Pancreas (tissue), 10 donors: ENCODE measurements around the gene ADGRG3. TPM values are rescaled to one million over a fixed set of nuclear protein-coding genes. Genes with fewer than 3 reads are reported as not detected.

Experiments
- ATAC-seq, 4 donors: fragments of 200-7000 bp; cut with Tn5 transposase; one replicate each; pipeline versions ENCODE4 v1.8.0 to v1.9.1; 2020; ENCODE audit warnings: mild to moderate bottlenecking in 4 of 4, moderate library complexity in 4 of 4
- DNase-seq, 6 donors: peaks; one replicate each; pipeline ENCODE4 v3.0.0-alpha.2; 2020
- FAIRE-seq: peaks from 2 replicates; lab custom pipeline; 2012; peaks lifted over from hg19 to GRCh38; lab: Jason Lieb, UNC
- H3K27ac ChIP-seq, 4 donors: fragments of 200-600 bp; sonication (generic); 1 replicate in 3 of 4; 2 replicates in 1 of 4; pipeline versions ENCODE4 v1.5.0 to v1.8.0; 2020
- H3K27me3 ChIP-seq, 4 donors: fragments of 200-600 bp; one replicate each; pipeline ENCODE4 v1.8.0; 2021
- H3K36me3 ChIP-seq, 3 donors: fragments of 200-600 bp; sonication (generic) in 1 of 3; one replicate each; pipeline versions ENCODE4 v1.5.0 to v1.8.0; 2020 to 2021
- H3K4me1 ChIP-seq, 3 donors: fragments of 200-600 bp; one replicate each; pipeline ENCODE4 v1.8.0; 2021
- H3K4me3 ChIP-seq, 4 donors: fragments of 200-600 bp; sonication (generic) in 2 of 4; one replicate each; pipeline versions ENCODE4 v1.5.0 to v1.8.0; 2020 to 2021
- H3K9me3 ChIP-seq, 4 donors: fragments of 200-600 bp; one replicate each; pipeline ENCODE4 v1.8.0; 2021
- WGBS, 2 donors: extraction: QIAGEN DNeasy Blood & Tissue Kit; methylation state at CpG; one replicate each; pipeline ENCODE4 v1.1.7; 2013; 5-methylcytosine and 5-hydroxymethylcytosine counted together
- intact Hi-C, 3 donors: fragments of 100-400 bp; cut with DNase I; formaldehyde crosslinking; loops; one replicate each; pipeline versions ENCODE4 v1.11.1 to v1.14.2; 2022
- polyA plus RNA-seq, 2 donors: library from polyadenylated mRNA; stranded (reverse); fragments of 200-250 nt; gene quantifications; one replicate each; pipeline ENCODE4 v1.2.3, GENCODE V29; 2013
- total RNA-seq, 6 donors: library from RNA; stranded (reverse); fragmentation: NEBNext Ultra II Directional in 4 of 6; extraction: Animal tissue kit (Norgen Biotek cat#: 25700) in 4 of 6; gene quantifications; one replicate each; pipeline versions ENCODE4 v1.2.1 to v1.2.4, GENCODE V29; 2021 to 2023
- TF ChIP-seq, protein P1 (sequence below), 4 donors: fragments of 200-600 bp; sonication (generic) in 3 of 4; IDR thresholded peaks; one replicate each; pipeline versions ENCODE4 v1.5.0 to v1.8.0; 2021; ENCODE audit warnings: antibody characterized with exemption in 4 of 4
- donor health status: healthy with polysubstance abuse.
- donor health status: DM: no; HTN: no; CAD: no; lungs with moderate emphysema.
- donor health status: DM: no; HTN: no; CAD: no.
- donor health status: control.
- donor health status: control.
- donor health status: Bipolar disorder and iron deficiency.
- donor health status: DM: yes; HTN: yes; CAD: no.
- donor health status: DM: no; HTN: no; CAD: no.
- donor health status: DM: no; HTN: no; CAD: no.
- donor health status: DM: yes; HTN: yes; CAD: no.

ADGRG3 gene
- total and polyA plus RNA-seq, 8 donors = 0.14 to 0.84 (median 0.53) TPM

DNA sequence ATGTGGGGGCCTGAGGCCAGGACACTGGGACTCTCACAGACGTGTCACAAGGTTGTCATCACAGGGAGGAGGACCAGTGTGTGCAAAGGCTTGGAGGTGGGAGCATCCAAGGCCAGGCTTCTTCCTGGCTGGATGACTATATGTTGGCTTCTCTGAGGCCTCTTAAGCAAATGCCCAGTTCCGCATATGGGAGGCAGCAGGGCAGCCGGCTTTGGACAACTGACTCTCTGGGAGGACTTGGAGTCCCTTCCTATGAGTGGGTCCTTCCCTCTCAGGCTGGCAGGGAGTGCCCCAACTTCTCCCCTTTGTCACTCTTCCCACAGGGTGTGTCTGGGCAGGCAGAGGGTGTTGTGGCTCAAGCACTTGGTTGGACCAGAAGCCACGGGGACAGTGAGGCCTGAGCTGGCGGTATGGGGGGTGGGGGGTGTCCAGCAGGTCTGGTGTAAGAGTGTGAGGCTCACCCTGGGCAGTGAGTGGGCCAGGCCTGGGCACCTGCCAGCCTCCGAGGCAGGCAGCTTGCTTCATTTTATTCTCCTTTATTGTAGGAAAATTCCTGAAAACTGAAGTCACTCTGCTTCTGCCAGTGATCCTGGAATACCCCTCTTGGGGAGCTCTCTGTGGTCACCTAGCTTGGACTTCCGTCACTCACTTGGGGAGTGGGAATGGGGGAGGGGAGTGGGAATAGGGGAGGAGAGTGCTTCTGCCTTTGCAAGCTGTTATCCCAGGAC, 24.8 kb upstream of the ADGRG3 start:
- no peak for FAIRE-seq
- H3K4me1 ChIP-seq = peaks cover 12 to 17% (median 15%) of the 10 kb centered on the region in 3 donors
- WGBS, 2 donors = 66 to 70% methylated on average over 7 of the region's 7 CpGs

DNA sequence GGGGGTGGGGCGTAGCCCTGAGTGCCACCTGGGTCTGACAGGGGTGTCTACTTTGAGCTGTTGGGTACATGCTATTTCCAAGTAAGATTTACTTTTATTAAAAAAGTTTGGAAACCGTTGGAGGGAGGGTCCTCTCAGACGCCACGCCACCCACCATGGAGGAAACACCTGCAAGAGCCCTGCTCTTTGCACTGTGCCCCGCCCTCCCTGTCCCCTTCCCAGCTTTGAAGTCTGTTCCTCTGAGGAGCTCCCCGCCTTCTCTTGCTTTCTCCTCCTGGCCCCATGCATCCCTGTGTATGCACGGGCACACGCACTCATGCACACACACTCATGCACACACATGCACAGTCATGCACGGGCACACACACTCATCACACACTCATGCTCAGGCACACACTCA, 24.2 kb upstream of the ADGRG3 start:
- 83 to 87% methylated on average over 9 of the region's 9 CpGs for WGBS, 2 donors
- peaks cover 9 to 12% (median 11%) of the 10 kb centered on the region in 3 donors for H3K4me1 ChIP-seq
- FAIRE-seq = no peak
- H3K27ac ChIP-seq = no peak overlapping the region
- H3K36me3 ChIP-seq = peaks cover 0 to 4% (median 0%) of the 10 kb centered on the region in 3 donors
- no peak for DNase-seq
- TF ChIP-seq, protein P1, sequence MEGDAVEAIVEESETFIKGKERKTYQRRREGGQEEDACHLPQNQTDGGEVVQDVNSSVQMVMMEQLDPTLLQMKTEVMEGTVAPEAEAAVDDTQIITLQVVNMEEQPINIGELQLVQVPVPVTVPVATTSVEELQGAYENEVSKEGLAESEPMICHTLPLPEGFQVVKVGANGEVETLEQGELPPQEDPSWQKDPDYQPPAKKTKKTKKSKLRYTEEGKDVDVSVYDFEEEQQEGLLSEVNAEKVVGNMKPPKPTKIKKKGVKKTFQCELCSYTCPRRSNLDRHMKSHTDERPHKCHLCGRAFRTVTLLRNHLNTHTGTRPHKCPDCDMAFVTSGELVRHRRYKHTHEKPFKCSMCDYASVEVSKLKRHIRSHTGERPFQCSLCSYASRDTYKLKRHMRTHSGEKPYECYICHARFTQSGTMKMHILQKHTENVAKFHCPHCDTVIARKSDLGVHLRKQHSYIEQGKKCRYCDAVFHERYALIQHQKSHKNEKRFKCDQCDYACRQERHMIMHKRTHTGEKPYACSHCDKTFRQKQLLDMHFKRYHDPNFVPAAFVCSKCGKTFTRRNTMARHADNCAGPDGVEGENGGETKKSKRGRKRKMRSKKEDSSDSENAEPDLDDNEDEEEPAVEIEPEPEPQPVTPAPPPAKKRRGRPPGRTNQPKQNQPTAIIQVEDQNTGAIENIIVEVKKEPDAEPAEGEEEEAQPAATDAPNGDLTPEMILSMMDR (IDR thresholded peaks at IDR 0.05) = no peak
- ATAC-seq = no peak
- no peaks in the 10 kb centered on the region for H3K9me3 ChIP-seq
- intact Hi-C loops = loop anchor here in 1 of 3 donors (10.0 kb wide), 1 partner anchor 49 kb away; no protein-coding TSS in a partner anchor
- no peaks in the 10 kb centered on the region for H3K27me3 ChIP-seq
- H3K4me3 ChIP-seq = no peak overlapping the region

More for the DNA sequence above, 24.8 kb upstream of the ADGRG3 start:
- TF ChIP-seq, protein P1 (IDR thresholded peaks at IDR 0.05) = no peak
- H3K4me3 ChIP-seq = no peak overlapping the region
- intact Hi-C loops = loop anchor here in 1 of 3 donors (10.0 kb wide), 1 partner anchor 49 kb away; no protein-coding TSS in a partner anchor
- no peaks in the 10 kb centered on the region for H3K27me3 ChIP-seq
- ATAC-seq (peak in 1 of 4 donors; percentile 3), DNase-seq (no peak)
- peaks cover 0 to 4% (median 0%) of the 10 kb centered on the region in 3 donors for H3K36me3 ChIP-seq
- H3K27ac ChIP-seq = peak overlapping the region in 1 of 4 donors; percentile 4
- no peaks in the 10 kb centered on the region for H3K9me3 ChIP-seq

DNA sequence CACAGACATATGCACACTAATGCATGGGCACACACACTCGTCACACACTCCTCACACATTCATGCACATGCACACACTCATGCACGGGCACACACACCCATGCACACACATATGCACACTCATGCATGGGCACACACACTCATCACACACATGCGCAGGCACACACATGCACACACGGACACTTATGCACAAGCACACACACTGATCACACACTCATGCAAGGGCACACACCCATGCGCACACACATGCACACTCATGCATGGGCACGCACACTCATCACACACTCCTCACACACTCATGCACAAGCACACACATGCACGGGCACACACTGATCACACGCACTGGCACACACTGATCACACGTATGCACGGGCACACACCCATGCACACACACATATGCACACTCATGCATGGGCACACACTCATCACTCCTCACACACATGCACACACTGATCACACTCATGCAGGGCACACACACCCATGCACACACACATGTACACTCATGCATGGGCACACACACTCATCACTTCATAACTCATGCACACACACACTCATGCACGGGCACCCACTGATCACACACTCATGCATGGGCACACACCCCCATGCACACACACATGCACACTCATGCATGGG, 23.6 kb upstream of the ADGRG3 start:
- no peak for FAIRE-seq
- H3K4me3 ChIP-seq = no peak overlapping the region
- DNase-seq = no peak
- no peak overlapping the region for H3K27ac ChIP-seq
- H3K27me3 ChIP-seq = no peaks in the 10 kb centered on the region
- intact Hi-C loops = loop anchor here (5.0 to 10.0 kb wide), 3 partner anchors 50 to 78 kb away; no protein-coding TSS in a partner anchor
- WGBS, 2 donors = 92 to 94% methylated on average over 11 of the region's 11 CpGs
- no peak for ATAC-seq
- H3K4me1 ChIP-seq = peaks cover 9 to 12% (median 10%) of the 10 kb centered on the region in 3 donors
- TF ChIP-seq, protein P1 (IDR thresholded peaks at IDR 0.05) = no peak
- no peaks in the 10 kb centered on the region for H3K9me3 ChIP-seq
- H3K36me3 ChIP-seq = peaks cover 0 to 4% (median 0%) of the 10 kb centered on the region in 3 donors

DNA sequence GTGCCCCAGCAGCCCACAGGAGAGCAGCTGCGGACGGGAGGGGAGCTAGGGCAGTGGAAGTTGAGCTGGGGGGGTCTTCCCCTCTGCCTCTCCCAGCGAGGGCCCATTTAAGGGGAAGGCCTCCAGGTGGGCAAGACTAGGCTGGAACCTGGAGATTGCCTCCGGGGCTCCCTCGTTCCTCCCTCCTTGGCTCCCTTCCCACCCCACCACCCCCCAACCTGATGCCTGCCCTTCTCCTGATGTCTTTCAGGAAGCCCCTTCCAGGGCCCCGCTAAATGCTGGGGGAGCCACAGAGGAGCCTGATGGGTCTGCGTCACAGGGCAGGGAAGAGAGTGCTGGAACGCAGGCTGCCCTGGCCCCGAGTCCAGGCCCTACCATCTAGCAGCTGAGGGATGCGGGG, 22.9 kb upstream of the ADGRG3 start:
- DNase-seq = no peak
- ATAC-seq = no peak
- no peaks in the 10 kb centered on the region for H3K27me3 ChIP-seq
- intact Hi-C loops = loop anchor here (5.0 to 10.0 kb wide), 3 partner anchors 50 to 77 kb away; no protein-coding TSS in a partner anchor
- H3K4me1 ChIP-seq = peaks cover 4 to 9% (median 8%) of the 10 kb centered on the region in 3 donors
- 75 to 78% methylated on average over 10 of the region's 10 CpGs for WGBS, 2 donors
- peaks cover 0 to 7% (median 0%) of the 10 kb centered on the region in 3 donors for H3K36me3 ChIP-seq
- H3K27ac ChIP-seq = no peak overlapping the region
- no peaks in the 10 kb centered on the region for H3K9me3 ChIP-seq
- H3K4me3 ChIP-seq = no peak overlapping the region
- TF ChIP-seq, protein P1 (IDR thresholded peaks at IDR 0.05) = no peak
- no peak for FAIRE-seq
